Measurements from ENCODE around the gene FPR2. TPM values are rescaled to one million over a fixed set of nuclear protein-coding genes. Genes with fewer than 3 reads are reported as not detected.
A peak's percentile ranks its signal among the peaks of the same experiment; 100 is the strongest.
"Not testable (repeated sequence)": the region's sequence is repeated elsewhere in the genome, so short reads cannot be mapped to it uniquely, and the experiment has no call there.

The FPR2 gene
- total RNA-seq, 1 donor from 2014 or later = 4.0 TPM

GRCh38 chr19:51740356-51740755, 20.6 kb upstream of the FPR2 start:
- no peak for DNase-seq

GRCh38 chr19:51742789-51743188, 18.2 kb upstream of the FPR2 start:
- no peak for DNase-seq

GRCh38 chr19:51743405-51743804, 17.6 kb upstream of the FPR2 start:
- no peak for DNase-seq

GRCh38 chr19:51746731-51747130, 14.2 kb upstream of the FPR2 start:
- no peak for DNase-seq

- no peak for DNase-seq
Measured at GRCh38 chr19:51749979-51750378, 11.0 kb upstream of the FPR2 start.

GRCh38 chr19:51750400-51751094, 10.4 kb upstream of the FPR2 start:
- no peak for DNase-seq

- no peak for DNase-seq
Measured at GRCh38 chr19:51751655-51752054, 9.3 kb upstream of the FPR2 start, which contains the start of gene FPR1. TSS of gene FPR1 (minus strand) at chr19:51751878. CDS start at chr19:51746994, 4,884 bp downstream.

- no peak for DNase-seq
Measured at GRCh38 chr19:51754109-51754508, 6.9 kb upstream of the FPR2 start.

- DNase-seq = no peak
Measured at GRCh38 chr19:51754770-51755169, 6.2 kb upstream of the FPR2 start.

- DNase-seq = no peak
Measured at GRCh38 chr19:51755571-51755970, 5.4 kb upstream of the FPR2 start.

- no peak for DNase-seq
Measured at GRCh38 chr19:51761696-51762095, 716 bp downstream of the FPR2 start.

- no peak for DNase-seq
Measured at GRCh38 chr19:51765086-51765485, 4.1 kb downstream of the FPR2 start.

- no peak for DNase-seq
Measured at GRCh38 chr19:51766461-51766860, 5.5 kb downstream of the FPR2 start.

GRCh38 chr19:51771376-51772130, 10.6 kb downstream of the FPR2 start:
- no peak for DNase-seq

- DNase-seq = no peak
Measured at GRCh38 chr19:51772977-51773376, 12.0 kb downstream of the FPR2 start.

- DNase-seq = not testable (repeated sequence)
Measured at GRCh38 chr19:51776561-51776960, 15.6 kb downstream of the FPR2 start.

GRCh38 chr19:51777570-51778462, 16.8 kb downstream of the FPR2 start:
- peak; percentile 59 for DNase-seq

GRCh38 chr19:51779181-51779580, 18.2 kb downstream of the FPR2 start:
- no peak for DNase-seq

GRCh38 chr19:51779703-51780102, 18.7 kb downstream of the FPR2 start:
- no peak for DNase-seq

- no peak for DNase-seq
Measured at GRCh38 chr19:51780270-51780669, 19.3 kb downstream of the FPR2 start.

- DNase-seq = no peak
Measured at GRCh38 chr19:51781999-51782398, 21.0 kb downstream of the FPR2 start.

GRCh38 chr19:51783372-51783771, 22.4 kb downstream of the FPR2 start:
- peak; percentile 9 for DNase-seq
